ENCODE results near the gene ZNF90. TPM values are rescaled to one million over a fixed set of nuclear protein-coding genes. Genes with fewer than 3 reads are reported as not detected.

The ZNF90 gene
- total RNA-seq, 1 experiment from 2014 or later = 112 TPM

GRCh38 chr19:20165971-20166592, 88.3 kb downstream of the ZNF90 start:
- H3K27ac Mint-ChIP-seq = 0 out of 2 replicates have a peak overlapping the region, but pooled peaks have one; percentile 64
- H3K9me3 Mint-ChIP-seq = no peaks in the 10 kb centered on the region; the same call in 1 of the 2 replicates
- no peak for DNase-seq (ENCODE audit: low spot score)
- TF ChIP-seq FOXK1 (CRISPR knock-in tag; IDR thresholded peaks at IDR 0.05) = no peak
- TF ChIP-seq, protein P1, sequence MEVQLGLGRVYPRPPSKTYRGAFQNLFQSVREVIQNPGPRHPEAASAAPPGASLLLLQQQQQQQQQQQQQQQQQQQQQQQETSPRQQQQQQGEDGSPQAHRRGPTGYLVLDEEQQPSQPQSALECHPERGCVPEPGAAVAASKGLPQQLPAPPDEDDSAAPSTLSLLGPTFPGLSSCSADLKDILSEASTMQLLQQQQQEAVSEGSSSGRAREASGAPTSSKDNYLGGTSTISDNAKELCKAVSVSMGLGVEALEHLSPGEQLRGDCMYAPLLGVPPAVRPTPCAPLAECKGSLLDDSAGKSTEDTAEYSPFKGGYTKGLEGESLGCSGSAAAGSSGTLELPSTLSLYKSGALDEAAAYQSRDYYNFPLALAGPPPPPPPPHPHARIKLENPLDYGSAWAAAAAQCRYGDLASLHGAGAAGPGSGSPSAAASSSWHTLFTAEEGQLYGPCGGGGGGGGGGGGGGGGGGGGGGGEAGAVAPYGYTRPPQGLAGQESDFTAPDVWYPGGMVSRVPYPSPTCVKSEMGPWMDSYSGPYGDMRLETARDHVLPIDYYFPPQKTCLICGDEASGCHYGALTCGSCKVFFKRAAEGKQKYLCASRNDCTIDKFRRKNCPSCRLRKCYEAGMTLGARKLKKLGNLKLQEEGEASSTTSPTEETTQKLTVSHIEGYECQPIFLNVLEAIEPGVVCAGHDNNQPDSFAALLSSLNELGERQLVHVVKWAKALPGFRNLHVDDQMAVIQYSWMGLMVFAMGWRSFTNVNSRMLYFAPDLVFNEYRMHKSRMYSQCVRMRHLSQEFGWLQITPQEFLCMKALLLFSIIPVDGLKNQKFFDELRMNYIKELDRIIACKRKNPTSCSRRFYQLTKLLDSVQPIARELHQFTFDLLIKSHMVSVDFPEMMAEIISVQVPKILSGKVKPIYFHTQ (CRISPR knock-in tag; IDR thresholded peaks at IDR 0.05) = no peak
- TF ChIP-seq GRHL2 (CRISPR knock-in tag; IDR thresholded peaks at IDR 0.05; ENCODE audit: insufficient replicate concordance, severe bottlenecking) = no peak
- no peak for TF ChIP-seq GABPB1 (CRISPR knock-in tag; IDR thresholded peaks at IDR 0.05)
- TF ChIP-seq OVOL2 (CRISPR knock-in tag; IDR thresholded peaks at IDR 0.05; ENCODE audit: borderline replicate concordance) = no peak
- no peak for TF ChIP-seq NR3C1 (CRISPR knock-in tag; conservative IDR thresholded peaks at IDR 0.05; ENCODE audit: low read depth)
- no peak for TF ChIP-seq NFATC4 (CRISPR knock-in tag; IDR thresholded peaks at IDR 0.05)
- no peak for TF ChIP-seq STAT6 (CRISPR knock-in tag; conservative IDR thresholded peaks at IDR 0.05; ENCODE audit: low read depth)
- TF ChIP-seq, protein P2, sequence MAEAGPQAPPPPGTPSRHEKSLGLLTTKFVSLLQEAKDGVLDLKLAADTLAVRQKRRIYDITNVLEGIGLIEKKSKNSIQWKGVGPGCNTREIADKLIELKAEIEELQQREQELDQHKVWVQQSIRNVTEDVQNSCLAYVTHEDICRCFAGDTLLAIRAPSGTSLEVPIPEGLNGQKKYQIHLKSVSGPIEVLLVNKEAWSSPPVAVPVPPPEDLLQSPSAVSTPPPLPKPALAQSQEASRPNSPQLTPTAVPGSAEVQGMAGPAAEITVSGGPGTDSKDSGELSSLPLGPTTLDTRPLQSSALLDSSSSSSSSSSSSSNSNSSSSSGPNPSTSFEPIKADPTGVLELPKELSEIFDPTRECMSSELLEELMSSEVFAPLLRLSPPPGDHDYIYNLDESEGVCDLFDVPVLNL (CRISPR knock-in tag; IDR thresholded peaks at IDR 0.05; ENCODE audit: borderline replicate concordance, low read depth) = no peak
- TF ChIP-seq NFE2L1 (CRISPR knock-in tag; IDR thresholded peaks at IDR 0.05) = no peak
- no peak for TF ChIP-seq TEAD4 (CRISPR knock-in tag; IDR thresholded peaks at IDR 0.05)
- TF ChIP-seq, protein P3, sequence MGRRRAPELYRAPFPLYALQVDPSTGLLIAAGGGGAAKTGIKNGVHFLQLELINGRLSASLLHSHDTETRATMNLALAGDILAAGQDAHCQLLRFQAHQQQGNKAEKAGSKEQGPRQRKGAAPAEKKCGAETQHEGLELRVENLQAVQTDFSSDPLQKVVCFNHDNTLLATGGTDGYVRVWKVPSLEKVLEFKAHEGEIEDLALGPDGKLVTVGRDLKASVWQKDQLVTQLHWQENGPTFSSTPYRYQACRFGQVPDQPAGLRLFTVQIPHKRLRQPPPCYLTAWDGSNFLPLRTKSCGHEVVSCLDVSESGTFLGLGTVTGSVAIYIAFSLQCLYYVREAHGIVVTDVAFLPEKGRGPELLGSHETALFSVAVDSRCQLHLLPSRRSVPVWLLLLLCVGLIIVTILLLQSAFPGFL (CRISPR knock-in tag; IDR thresholded peaks at IDR 0.05; ENCODE audit: borderline replicate concordance) = no peak
- no peak for TF ChIP-seq FOXP1 (CRISPR knock-in tag; IDR thresholded peaks at IDR 0.05; ENCODE audit: borderline replicate concordance)
- TF ChIP-seq MLX (CRISPR knock-in tag; IDR thresholded peaks at IDR 0.05) = no peak
- TF ChIP-seq ATF1 (CRISPR knock-in tag; IDR thresholded peaks at IDR 0.05) = no peak
- no peak for ATAC-seq
- H3K4me1 Mint-ChIP-seq = peaks cover 59% of the 10 kb centered on the region
- ChIA-PET CTCF (interaction anchor here (1.6 to 2.1 kb wide), 2 partner anchors 127 to 168 kb away, joined by 5 to 20 read pairs; partner anchors contain the start of gene ZNF682), POLR2A (interaction anchor here (0.6 to 2.7 kb wide), 13 partner anchors 15 to 169 kb away, joined by 3 to 19 read pairs (median 5); partner anchors contain the start of genes ZNF682 and ZNF90)
- H3K36me3 Mint-ChIP-seq = peaks cover 19% of the 10 kb centered on the region
- H3K27me3 Mint-ChIP-seq (ENCODE audit: low read depth) = no peaks in the 10 kb centered on the region
- H3K4me3 Mint-ChIP-seq = no peak overlapping the region
